ELF-1 (cell line): ENCODE data around the gene OR10C1.
A peak's percentile ranks its signal among the peaks of the same experiment; 100 is the strongest.

Source experiments
- DNase-seq: peaks from one replicate; pipeline ENCODE4 v3.0.0-alpha.2; 2016; ENCODE audit warnings: low read depth, low spot score

The OR10C1 gene

DNA sequence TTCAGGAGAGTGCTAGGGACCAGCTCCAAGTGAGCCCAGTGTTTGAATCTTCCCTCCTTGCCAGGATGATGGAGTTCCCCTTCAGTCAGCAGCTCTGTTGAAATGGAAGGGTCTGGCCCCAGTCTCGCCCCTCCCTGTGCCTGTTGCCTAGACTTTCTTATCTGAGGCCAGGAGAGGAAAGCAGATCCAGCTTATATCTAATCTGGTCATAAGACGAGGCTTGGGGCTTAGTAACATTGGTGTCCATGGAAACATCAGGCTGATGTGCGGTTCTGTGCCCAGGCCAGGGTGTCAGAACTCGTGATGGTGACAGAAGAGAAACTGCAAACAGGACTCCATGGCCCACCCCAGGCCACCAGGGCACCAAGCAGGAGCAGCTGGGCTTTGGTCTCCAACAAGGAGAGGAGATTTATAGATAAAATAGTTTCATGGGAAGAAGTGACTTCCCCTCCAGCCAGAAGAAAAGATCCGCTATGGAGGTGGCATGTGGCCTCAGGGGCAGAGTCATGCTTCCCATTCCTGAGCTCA lies 38.9 kb downstream of the OR10C1 start:
- peak; percentile 27 for DNase-seq

DNA sequence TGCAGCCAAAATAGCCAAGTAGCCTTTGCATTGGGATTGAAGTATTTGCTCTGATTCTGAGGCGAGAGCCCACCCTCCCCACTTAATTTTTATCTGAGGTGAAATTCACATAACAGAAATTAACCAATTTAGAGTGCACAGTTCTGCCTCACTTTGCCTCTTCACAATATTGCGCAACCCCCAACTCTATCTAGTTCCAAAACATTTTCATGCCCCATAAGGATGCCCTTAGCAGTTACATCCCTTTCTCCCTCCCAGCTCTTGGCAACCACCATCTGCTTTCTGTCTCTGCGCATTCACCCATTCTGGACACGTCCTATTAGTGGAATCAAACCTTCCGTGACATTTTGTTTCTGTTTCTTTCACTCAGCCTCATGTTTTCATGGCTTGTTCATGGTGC lies 39.6 kb downstream of the OR10C1 start:
- no peak for DNase-seq

- DNase-seq, result no peak
These were observed 40.5 kb downstream of the OR10C1 start for GRCh38 chr6:29479560-29479959.

GRCh38 chr6:29483186-29483585 lies 44.1 kb downstream of the OR10C1 start:
- DNase-seq, result no peak

- no peak for DNase-seq
These were observed 44.6 kb downstream of the OR10C1 start for GRCh38 chr6:29483735-29484134.

DNA sequence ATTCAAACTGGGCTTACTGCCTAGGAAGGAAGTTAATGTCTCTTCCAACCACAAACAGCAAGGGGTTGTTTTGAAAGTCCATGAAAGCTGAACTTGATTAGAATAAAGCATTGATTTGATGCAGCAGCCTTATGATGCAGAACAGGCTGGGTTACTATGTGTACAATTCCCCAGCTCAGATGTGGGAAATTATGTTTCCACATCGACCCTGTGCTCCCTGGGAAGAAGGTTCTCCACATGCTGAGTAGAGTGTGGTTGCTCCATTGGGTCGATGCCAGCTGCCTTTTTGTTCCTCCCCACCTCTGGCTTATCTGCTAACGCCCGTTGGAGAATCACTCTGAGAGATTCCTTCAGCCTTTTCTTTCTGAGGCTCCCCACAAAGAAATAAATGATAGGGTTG lies 47.5 kb downstream of the OR10C1 start:
- no peak for DNase-seq

GRCh38 chr6:29487131-29487530 lies 48.0 kb downstream of the OR10C1 start:
- DNase-seq, result no peak

- no peak for DNase-seq
These were observed 48.6 kb downstream of the OR10C1 start, which contains the start of gene MAS1L for GRCh38 chr6:29487660-29488059. Gene MAS1L (minus strand): TSS chr6:29487956. CDS start chr6:29487902, 54 bp downstream.

DNA sequence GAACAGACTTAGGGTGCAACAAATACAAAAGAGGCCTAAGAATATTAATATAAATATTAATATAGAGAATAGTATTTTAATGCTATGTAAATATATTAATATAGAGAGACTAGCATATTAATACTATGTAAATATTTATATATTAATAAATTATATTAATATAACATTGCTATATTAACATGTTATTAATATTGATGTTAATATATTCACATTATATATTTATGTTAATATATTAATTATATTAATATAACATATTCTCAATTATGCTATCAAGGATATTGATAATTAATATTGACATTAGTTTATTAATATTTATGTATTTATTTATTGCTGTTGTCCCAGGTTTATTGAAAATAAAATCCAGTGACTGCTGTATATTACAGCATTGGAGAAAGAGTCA lies 49.8 kb downstream of the OR10C1 start:
- DNase-seq, result no peak

GRCh38 chr6:29489286-29489685 lies 50.2 kb downstream of the OR10C1 start:
- DNase-seq, result no peak

GRCh38 chr6:29490055-29490454 lies 50.9 kb downstream of the OR10C1 start:
- DNase-seq, result no peak

DNA sequence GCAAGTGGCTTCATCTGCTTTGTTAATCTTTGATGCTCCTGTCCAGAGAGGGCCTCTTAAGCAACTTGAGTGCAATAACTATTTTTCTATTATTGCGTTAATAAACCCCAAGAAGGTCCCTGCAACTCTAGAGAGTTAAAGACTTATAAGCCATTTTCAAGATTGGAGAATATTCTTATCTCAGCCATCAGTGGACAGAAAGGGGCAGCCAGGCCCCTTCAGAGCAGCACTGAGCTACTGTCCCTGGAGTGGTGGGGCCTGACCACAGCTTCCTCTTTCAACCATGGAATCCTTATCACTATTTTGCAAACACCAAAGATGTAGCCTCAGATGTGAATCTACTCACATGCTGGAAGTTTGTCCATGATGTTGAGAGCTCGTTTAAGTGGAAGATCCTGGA lies 51.4 kb downstream of the OR10C1 start:
- DNase-seq, result no peak
